GM19452 (cell line): ENCODE data around the gene RBM15.

Experiments
- ATAC-seq: cut with Tn5 transposase; IDR thresholded peaks from one replicate; pipeline ENCODE4 v1.9.1; 2021; ENCODE audit not compliant: unreplicated experiment

The RBM15 gene

GRCh38 chr1:110348771-110349170 lies 9.6 kb downstream of the RBM15 start:
- no peak for ATAC-seq

- no peak for ATAC-seq
Observed at GRCh38 chr1:110350360-110350759, 11.2 kb downstream of the RBM15 start.

- ATAC-seq = no peak
Observed at GRCh38 chr1:110355321-110355720, 16.1 kb downstream of the RBM15 start.

- no peak for ATAC-seq
Observed at GRCh38 chr1:110356379-110356778, 17.2 kb downstream of the RBM15 start.

- no peak for ATAC-seq
Observed at GRCh38 chr1:110360431-110360830, 21.3 kb downstream of the RBM15 start.

GRCh38 chr1:110361856-110362255 lies 22.7 kb downstream of the RBM15 start:
- no peak for ATAC-seq

- no peak for ATAC-seq
Observed at GRCh38 chr1:110364221-110364620, 25.0 kb downstream of the RBM15 start.

GRCh38 chr1:110370827-110371226 lies 31.6 kb downstream of the RBM15 start:
- no peak for ATAC-seq

- no peak for ATAC-seq
Observed at GRCh38 chr1:110375490-110375889, 36.3 kb downstream of the RBM15 start.

GRCh38 chr1:110380672-110381283 lies 41.6 kb downstream of the RBM15 start:
- no peak for ATAC-seq

GRCh38 chr1:110383251-110383990 lies 44.2 kb downstream of the RBM15 start:
- ATAC-seq = no peak

GRCh38 chr1:110384581-110385321 lies 45.6 kb downstream of the RBM15 start:
- ATAC-seq = peak; percentile 79

- no peak for ATAC-seq
Observed at GRCh38 chr1:110385369-110385768, 46.2 kb downstream of the RBM15 start.

- ATAC-seq = no peak
Observed at GRCh38 chr1:110387048-110387754, 48.0 kb downstream of the RBM15 start.

GRCh38 chr1:110390096-110390495 lies 50.9 kb downstream of the RBM15 start:
- no peak for ATAC-seq

- ATAC-seq = no peak
Observed at GRCh38 chr1:110390692-110391245, 51.6 kb downstream of the RBM15 start, which contains the start of gene SLC16A4. Gene SLC16A4, minus strand, starts transcription at chr1:110391026. Its CDS starts 1,703 bp downstream, at chr1:110389323.

- ATAC-seq = no peak
Observed at GRCh38 chr1:110393286-110393685, 54.1 kb downstream of the RBM15 start.

- no peak for ATAC-seq
Observed at GRCh38 chr1:110393691-110394492, 54.7 kb downstream of the RBM15 start.

- ATAC-seq = no peak
Observed at GRCh38 chr1:110394493-110394820, 55.3 kb downstream of the RBM15 start.
